NCI-H82 treated with DMSO at 0.1 percent for 48 hours (cell line): ENCODE results near the gene MXRA8.
A peak's percentile ranks its signal among the peaks of the same experiment; 100 is the strongest.
"Not testable (repeated sequence)": the region's sequence is repeated elsewhere in the genome, so short reads cannot be mapped to it uniquely, and the experiment has no call there.

Experiments
- DNase-seq: peaks from one replicate; lab custom pipeline; 2025; ENCODE audit not compliant: unreplicated experiment; lab: John Stamatoyannopoulos, UW

The MXRA8 gene

GRCh38 chr1:1358433-1359271 lies at the start of gene MXRA8:
Gene MXRA8, minus strand, starts transcription at chr1:1358555. Its CDS starts 51 bp downstream, at chr1:1358504.
- peak; percentile 90 for DNase-seq

GRCh38 chr1:1407636-1408318 lies 49.4 kb upstream of the MXRA8 start:
- no peak for DNase-seq

- peak; percentile 85 for DNase-seq
Measured at GRCh38 chr1:1406821-1407635, 48.7 kb upstream of the MXRA8 start, which contains the start of gene MRPL20. Gene MRPL20, minus strand, starts transcription at chr1:1407293. Its CDS starts 76 bp downstream, at chr1:1407217.

DNA sequence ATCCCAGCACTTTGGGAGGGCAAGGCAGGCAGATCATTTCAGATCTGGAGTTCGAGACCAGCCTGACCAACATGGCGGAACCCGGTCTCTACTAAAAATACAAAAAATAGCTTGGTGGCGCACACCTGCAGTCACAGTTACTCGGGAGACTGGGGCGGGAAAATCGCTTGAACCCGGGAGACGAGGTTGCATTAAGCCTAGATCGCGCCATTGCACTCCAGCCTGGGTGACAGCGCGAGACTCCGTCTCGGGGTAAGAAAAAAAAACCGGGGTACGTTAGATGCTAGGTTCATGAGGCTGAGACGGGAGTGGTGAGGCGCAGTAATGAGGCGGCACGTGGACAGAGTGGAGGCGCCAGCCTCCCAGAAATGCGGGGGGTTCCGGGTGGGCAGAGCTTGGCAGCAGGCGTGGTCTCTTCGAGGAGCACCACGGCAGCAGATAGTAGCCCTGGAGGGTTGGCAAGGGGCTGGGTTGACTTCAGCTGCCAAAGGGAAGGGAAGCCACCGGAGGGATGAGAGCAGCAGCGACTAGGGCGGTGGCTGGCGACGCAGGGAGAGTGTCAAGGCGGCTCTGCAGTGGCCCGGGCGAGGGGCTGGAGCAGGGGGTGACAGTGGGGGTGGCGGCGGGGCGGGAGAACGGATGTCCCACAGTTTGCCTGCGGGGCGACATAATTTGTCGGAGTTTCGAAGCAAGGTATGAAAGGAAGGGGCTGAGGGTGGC lies 47.9 kb upstream of the MXRA8 start:
- DNase-seq, result no peak

- no peak for DNase-seq
Measured at GRCh38 chr1:1403653-1404052, 45.3 kb upstream of the MXRA8 start.

- DNase-seq, result not testable (repeated sequence)
Measured at GRCh38 chr1:1402901-1403392, 44.6 kb upstream of the MXRA8 start.

- peak; percentile 53 for DNase-seq
Measured at GRCh38 chr1:1402072-1402900, 43.9 kb upstream of the MXRA8 start.

GRCh38 chr1:1401457-1402010 lies 43.2 kb upstream of the MXRA8 start:
- no peak for DNase-seq

DNA sequence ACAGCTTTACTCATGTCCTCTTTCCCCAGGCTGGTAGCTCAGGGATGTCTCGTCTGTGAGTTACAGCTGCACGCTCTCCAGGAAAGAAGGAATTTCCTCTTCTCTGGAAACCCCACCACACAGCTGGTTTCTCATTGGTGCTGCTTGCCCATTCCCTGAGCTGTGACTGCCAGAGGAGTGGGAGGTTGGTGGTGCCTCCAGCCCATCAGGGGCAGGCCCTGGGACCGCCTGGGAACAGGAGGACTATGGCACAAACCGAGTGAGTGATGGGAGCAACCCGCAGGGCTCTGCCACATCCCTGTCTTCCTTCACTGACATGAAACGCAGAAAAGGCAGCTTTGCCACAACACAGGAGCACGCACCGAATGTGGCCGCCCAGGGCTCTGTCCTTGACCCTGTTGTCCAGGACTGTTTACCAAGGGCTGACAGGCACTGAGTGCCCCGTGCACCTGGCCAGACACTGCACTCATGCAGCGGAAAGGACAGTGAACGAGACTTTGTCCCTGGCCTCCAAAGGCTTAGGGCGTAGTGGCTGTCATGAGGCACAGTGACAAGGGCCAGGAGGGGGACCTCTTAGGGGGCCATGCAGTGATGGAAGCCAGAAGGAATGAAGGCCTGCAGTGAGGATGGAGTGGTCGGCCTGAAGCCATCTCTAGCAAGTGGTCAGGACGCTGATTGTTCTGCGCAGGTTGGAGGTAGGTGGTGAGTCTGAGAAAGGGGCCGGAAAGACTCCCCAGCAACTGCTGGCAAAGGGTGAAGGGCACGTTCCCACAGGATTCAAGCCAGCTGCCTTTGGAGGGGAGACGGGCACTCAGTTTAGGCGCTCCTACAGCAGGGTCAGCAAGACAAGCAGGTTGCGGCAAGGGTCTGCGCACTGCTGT lies 42.5 kb upstream of the MXRA8 start:
- no peak for DNase-seq

DNA sequence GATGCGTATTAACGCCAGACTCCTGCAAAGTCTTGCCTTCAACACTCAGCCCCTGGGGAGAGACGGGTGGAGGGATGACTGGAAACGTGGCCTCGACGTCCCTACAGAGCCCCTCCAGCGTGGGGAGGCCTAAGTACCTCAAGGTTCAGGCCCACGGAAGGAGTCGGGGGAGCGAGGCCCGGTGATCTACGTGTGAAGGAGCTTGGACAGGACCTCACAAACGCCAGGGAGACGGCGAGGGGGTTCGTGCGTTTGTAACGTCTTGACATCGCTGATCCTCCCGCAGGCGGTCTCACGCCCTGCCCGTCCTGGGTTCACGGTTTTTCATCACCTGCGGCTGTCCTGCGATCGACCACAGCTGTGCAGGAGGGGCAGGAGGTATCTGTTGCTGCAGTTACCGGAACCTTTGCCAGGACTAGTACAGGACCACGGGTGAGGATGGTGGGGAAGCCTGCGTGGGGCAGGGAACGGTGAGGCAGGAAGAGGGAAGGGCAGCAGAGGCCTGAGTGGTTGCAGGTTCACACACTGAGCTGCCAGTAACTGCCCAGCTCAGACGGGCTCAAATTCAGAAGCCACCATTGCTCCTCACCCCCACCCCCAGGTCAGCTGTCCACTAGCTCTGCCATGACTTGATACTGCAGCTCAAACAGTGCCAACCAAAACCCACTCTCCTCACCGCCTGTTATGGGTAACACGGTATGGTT lies 41.7 kb upstream of the MXRA8 start:
- DNase-seq, result no peak

GRCh38 chr1:1399187-1399871 lies 41.0 kb upstream of the MXRA8 start, which contains the start of gene CCNL2:
Gene CCNL2, minus strand, starts transcription at chr1:1399335. Its CDS starts 29 bp downstream, at chr1:1399306.
- DNase-seq, result peak; percentile 94

DNA sequence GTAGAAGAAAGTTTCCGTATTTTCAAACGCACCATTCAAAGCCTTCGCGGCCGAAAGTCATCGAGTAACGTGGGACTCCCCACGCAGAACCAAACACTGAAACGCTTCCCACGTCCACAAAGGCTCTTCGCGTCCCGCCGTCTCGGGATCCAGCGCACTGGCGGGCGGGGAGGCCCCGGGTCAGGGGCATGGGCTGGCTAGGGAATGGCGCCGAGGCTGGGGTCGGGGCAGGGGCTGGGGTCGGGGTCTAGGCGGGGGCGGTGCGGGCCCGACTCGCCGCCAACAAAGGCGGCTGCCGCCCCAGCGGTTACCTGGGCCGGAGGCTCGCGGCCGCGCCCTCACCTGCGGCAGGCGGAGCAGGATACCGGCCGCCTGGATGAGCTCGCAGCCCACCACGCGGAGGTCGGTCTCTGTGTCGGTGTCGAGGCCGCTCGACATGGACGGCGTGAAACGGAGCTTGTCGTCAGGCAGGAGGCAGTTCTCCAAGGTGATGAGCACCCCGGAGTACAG lies 40.4 kb upstream of the MXRA8 start:
- DNase-seq, result no peak

DNA sequence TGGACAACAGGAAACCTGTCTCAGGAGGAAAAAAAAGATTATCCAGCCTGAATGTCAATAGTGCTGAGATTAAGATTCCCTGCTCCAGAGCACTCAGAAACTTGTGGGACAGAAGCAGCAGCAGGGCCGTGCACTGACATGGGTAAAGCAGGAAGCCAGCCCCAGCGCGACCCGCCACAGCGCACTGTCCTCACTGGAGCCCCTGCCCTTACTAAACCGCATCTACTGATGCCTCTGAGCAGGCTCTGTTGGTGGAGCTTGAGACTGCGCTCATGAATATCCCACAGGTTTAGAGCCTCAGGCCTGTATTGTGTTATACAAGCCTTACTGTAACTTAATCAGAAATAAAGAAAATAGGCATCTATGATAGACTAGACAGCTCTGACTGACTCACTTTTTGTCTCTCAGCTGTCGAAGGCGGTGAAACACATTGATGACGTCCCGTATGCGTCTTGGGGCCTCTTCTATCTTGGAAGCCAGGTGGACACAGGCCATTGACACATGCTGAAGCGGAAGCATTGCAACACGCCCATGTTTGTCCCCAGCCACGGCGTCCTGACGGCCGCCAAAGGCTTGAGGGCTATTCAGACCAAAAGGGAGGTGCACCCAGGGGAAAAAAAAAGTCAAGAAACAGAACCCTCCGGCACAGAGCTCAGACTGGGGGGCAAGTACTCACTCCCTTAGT lies 39.6 kb upstream of the MXRA8 start:
- DNase-seq, result no peak

DNA sequence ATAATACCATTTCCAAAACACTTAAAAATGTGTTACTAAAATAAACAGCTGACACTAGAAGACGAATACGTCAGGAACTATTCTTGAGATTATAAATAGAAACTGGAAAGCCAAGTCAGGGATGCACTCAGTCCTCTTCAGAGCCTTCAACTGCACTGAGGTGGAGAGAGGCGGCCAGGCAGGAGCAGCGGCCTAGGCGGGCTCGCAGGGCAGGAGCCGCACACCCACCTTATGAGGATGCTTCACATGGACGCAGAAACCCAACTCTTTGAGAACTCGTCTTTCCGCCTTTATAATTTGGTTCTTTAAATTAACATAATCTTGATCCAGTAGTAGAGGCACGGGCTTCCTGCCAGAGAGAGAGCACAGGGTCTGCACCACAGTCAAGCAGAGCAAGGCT lies 36.8 kb upstream of the MXRA8 start:
- no peak for DNase-seq

GRCh38 chr1:1394116-1394515 lies 35.8 kb upstream of the MXRA8 start:
- no peak for DNase-seq

DNA sequence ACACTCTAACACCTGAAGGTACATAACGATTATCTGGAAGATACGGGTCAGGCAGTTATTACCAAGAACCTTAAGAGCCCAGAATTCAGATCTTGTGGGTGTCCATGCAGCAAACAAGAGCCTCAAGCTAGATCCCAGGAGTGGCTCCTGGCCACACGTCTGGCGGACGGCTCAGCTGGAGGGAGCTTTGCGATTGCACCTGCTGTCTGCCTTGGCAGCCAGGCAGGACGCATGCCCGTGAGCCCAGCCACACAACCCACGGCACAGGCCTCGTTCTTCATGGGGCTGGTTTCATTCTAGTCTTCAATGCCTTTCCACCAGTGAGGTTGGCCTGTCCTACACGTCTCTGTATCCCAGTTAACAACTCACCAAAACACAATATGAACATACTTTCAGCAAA lies 35.1 kb upstream of the MXRA8 start:
- no peak for DNase-seq
